ENCODE measurements around the gene TTLL3. TPM values are rescaled to one million over a fixed set of nuclear protein-coding genes. Genes with fewer than 3 reads are reported as not detected.

TTLL3 gene
- total and polyA plus RNA-seq, 2 of the 13 experiments (the other 11 are each of a cell fraction or from before 2014, with no cell fraction given) = 9.5 to 51.2 TPM

DNA sequence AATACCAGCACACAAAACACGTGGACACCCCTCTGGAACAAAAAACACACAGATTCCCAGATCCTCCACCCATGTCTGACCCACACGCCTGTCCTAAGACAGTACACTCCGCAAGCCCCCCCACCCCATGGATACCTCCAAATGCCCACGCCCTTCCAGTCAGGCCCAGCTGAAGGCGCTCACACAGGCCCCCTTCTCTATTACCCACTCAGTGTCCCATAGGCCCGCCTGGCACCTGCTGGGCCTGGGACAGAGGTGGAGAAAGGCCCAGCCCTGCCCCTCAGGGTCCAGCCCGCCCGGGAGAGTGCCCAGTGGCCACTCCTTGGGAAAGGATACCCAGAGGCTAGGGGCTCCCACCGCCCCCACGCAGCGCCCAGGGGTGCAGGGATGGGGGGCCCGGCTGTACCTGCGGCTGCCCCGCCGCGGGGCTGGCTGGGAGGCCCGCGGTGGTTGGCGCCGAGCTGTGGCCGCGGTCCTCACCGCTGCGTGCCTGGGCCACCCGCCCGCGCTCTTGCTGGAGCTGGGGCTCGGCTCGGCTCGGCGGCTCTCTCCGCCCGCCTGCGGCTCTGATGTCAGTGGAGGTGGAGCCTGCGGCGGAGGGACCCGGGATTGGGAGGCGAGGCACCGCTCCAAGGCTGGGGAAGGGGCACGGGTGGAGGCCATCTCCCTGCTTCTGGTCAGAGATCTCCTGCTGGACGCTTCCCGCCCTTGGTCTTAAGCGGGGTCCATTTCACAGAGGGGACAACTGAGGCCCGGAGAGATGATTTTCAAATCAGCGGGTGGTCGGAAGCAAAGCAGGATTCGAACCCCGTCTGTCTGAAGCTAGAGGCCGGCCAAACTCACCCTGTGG is 40.4 kb upstream of the TTLL3 start, which contains the start of gene CAMK1 (continued):
- TF ChIP-seq, protein P1, sequence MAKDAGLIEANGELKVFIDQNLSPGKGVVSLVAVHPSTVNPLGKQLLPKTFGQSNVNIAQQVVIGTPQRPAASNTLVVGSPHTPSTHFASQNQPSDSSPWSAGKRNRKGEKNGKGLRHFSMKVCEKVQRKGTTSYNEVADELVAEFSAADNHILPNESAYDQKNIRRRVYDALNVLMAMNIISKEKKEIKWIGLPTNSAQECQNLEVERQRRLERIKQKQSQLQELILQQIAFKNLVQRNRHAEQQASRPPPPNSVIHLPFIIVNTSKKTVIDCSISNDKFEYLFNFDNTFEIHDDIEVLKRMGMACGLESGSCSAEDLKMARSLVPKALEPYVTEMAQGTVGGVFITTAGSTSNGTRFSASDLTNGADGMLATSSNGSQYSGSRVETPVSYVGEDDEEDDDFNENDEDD (CRISPR knock-in tag; IDR thresholded peaks at IDR 0.05; ENCODE audit: borderline replicate concordance) = no peak
- TF ChIP-seq ZNF274 (CRISPR knock-in tag; IDR thresholded peaks at IDR 0.05) (peak; percentile 21; the same call in 1 of the 2 replicates), FOXO1 (CRISPR knock-in tag; IDR thresholded peaks at IDR 0.05) (peak; percentile 58; the same call in 1 of the 2 replicates), RORA (CRISPR knock-in tag; IDR thresholded peaks at IDR 0.05) (no peak), SETDB1 (CRISPR knock-in tag; IDR thresholded peaks at IDR 0.05; ENCODE audit: borderline replicate concordance) (no peak), CENPX (CRISPR knock-in tag; IDR thresholded peaks at IDR 0.05) (no peak), RARG (CRISPR knock-in tag; IDR thresholded peaks at IDR 0.05; ENCODE audit: low read depth) (no peak), NR3C1 (CRISPR knock-in tag; IDR thresholded peaks at IDR 0.05) (no peak), ZNF33A (CRISPR knock-in tag; IDR thresholded peaks at IDR 0.05; ENCODE audit: borderline replicate concordance) (no peak), POLR2G (IDR thresholded peaks at IDR 0.05; ENCODE audit: low read depth, low read length) (peak; percentile 86), ZNF550 (CRISPR knock-in tag; IDR thresholded peaks at IDR 0.05; ENCODE audit: borderline replicate concordance) (no peak), PCBP1 (IDR thresholded peaks at IDR 0.05; ENCODE audit: borderline replicate concordance, low read depth, low read length) (no peak), REPIN1 (CRISPR knock-in tag; IDR thresholded peaks at IDR 0.05; ENCODE audit: borderline replicate concordance, low read depth) (0 out of 2 replicates have a peak, but pooled peaks have one; percentile 35), CHD2 (IDR thresholded peaks at IDR 0.05; ENCODE audit: low read depth, low read length) (no peak), MTF1 (CRISPR knock-in tag; IDR thresholded peaks at IDR 0.05) (no peak), ASH2L (IDR thresholded peaks at IDR 0.05; ENCODE audit: insufficient read length, low read depth, low read length) (no peak), CHD4 (IDR thresholded peaks at IDR 0.05; ENCODE audit: borderline replicate concordance, low read length) (no peak), NFE2L1 (CRISPR knock-in tag; IDR thresholded peaks at IDR 0.05; ENCODE audit: borderline replicate concordance) (no peak), ZMYM3 (CRISPR knock-in tag; IDR thresholded peaks at IDR 0.05) (no peak), SMAD3 (CRISPR knock-in tag; IDR thresholded peaks at IDR 0.05) (no peak)
- TF ChIP-seq, protein P2, sequence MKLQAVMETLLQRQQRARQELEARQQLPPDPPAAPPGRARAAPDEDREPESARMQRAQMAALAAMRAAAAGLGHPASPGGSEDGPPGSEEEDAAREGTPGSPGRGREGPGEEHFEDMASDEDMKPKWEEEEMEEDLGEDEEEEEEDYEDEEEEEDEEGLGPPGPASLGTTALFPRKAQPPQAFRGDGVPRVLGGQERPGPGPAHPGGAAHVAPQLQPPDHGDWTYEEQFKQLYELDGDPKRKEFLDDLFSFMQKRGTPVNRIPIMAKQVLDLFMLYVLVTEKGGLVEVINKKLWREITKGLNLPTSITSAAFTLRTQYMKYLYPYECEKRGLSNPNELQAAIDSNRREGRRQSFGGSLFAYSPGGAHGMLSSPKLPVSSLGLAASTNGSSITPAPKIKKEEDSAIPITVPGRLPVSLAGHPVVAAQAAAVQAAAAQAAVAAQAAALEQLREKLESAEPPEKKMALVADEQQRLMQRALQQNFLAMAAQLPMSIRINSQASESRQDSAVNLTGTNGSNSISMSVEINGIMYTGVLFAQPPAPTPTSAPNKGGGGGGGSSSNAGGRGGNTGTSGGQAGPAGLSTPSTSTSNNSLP (IDR thresholded peaks at IDR 0.05; ENCODE audit: low read depth, low read length) = no peak
- TF ChIP-seq, protein P3, sequence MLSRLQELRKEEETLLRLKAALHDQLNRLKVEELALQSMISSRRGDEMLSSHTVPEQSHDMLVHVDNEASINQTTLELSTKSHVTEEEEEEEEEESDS (CRISPR knock-in tag; IDR thresholded peaks at IDR 0.05; ENCODE audit: borderline replicate concordance) = no peak
- TF ChIP-seq, protein P4, sequence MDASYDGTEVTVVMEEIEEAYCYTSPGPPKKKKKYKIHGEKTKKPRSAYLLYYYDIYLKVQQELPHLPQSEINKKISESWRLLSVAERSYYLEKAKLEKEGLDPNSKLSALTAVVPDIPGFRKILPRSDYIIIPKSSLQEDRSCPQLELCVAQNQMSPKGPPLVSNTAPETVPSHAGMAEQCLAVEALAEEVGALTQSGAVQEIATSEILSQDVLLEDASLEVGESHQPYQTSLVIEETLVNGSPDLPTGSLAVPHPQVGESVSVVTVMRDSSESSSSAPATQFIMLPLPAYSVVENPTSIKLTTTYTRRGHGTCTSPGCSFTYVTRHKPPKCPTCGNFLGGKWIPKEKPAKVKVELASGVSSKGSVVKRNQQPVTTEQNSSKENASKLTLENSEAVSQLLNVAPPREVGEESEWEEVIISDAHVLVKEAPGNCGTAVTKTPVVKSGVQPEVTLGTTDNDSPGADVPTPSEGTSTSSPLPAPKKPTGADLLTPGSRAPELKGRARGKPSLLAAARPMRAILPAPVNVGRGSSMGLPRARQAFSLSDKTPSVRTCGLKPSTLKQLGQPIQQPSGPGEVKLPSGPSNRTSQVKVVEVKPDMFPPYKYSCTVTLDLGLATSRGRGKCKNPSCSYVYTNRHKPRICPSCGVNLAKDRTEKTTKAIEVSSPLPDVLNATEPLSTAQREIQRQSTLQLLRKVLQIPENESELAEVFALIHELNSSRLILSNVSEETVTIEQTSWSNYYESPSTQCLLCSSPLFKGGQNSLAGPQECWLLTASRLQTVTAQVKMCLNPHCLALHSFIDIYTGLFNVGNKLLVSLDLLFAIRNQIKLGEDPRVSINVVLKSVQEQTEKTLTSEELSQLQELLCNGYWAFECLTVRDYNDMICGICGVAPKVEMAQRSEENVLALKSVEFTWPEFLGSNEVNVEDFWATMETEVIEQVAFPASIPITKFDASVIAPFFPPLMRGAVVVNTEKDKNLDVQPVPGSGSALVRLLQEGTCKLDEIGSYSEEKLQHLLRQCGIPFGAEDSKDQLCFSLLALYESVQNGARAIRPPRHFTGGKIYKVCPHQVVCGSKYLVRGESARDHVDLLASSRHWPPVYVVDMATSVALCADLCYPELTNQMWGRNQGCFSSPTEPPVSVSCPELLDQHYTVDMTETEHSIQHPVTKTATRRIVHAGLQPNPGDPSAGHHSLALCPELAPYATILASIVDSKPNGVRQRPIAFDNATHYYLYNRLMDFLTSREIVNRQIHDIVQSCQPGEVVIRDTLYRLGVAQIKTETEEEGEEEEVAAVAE (CRISPR knock-in tag; IDR thresholded peaks at IDR 0.05; ENCODE audit: borderline replicate concordance) = no peak

All from HepG2 (cell line).